NOMO-1 treated with dmso at 0.1 percent for 144 hours (cell line): ENCODE results near the gene TERB1.

Source experiments
- DNase-seq: peaks from one replicate; lab custom pipeline; 2025; ENCODE audit not compliant: unreplicated experiment; lab: John Stamatoyannopoulos, UW

TERB1 gene

GRCh38 chr16:66705790-66706505 is 95.4 kb downstream of the TERB1 start:
- DNase-seq, result no peak
